ENCODE measurements around the gene C1orf50.

GRCh38 chr1:42757892-42758275 lies 9.2 kb upstream of the C1orf50 start:
- TF ChIP-seq TAF1 (IDR thresholded peaks at IDR 0.05; ENCODE audit: borderline replicate concordance, insufficient read depth, low read length) (no peak), POLR2AphosphoS5 (IDR thresholded peaks at IDR 0.05; ENCODE audit: low read depth, low read length) (no peak), SIN3A (IDR thresholded peaks at IDR 0.05; ENCODE audit: borderline replicate concordance, insufficient read depth, low read length) (no peak)

All from PFSK-1 (cell line).